T-helper 1 cell treated with Interleukin-12 subunit alpha and Interleukin-12 subunit beta and Interleukin-4 antibody, amounts not matched to agents 30 μg/mL and 1 μg/mL, for 36 hours (primary cell): ENCODE measurements around the gene AP2A2.
"Not testable (repeated sequence)": the region's sequence is repeated elsewhere in the genome, so short reads cannot be mapped to it uniquely, and the experiment has no call there.

Source experiments
- H3K27ac Mint-ChIP-seq: one replicate; pipeline ENCODE4 v1.8.0; 2021; ENCODE audit warnings: mild to moderate bottlenecking, mixed read lengths
- H3K27me3 Mint-ChIP-seq: one replicate; pipeline ENCODE4 v1.8.0; 2021; ENCODE audit warnings: low read depth, mixed read lengths
- H3K36me3 Mint-ChIP-seq: one replicate; pipeline ENCODE4 v1.8.0; 2021; ENCODE audit warnings: low read depth, mixed read lengths
- H3K4me1 Mint-ChIP-seq: one replicate; pipeline ENCODE4 v1.8.0; 2021; ENCODE audit warnings: low read depth, mixed read lengths
- H3K4me3 Mint-ChIP-seq: one replicate; pipeline ENCODE4 v1.8.0; 2021; ENCODE audit warnings: mild to moderate bottlenecking, moderate library complexity, mixed read lengths
- H3K9me3 Mint-ChIP-seq: one replicate; pipeline ENCODE4 v1.8.0; 2021; ENCODE audit warnings: mixed read lengths

The AP2A2 gene

DNA sequence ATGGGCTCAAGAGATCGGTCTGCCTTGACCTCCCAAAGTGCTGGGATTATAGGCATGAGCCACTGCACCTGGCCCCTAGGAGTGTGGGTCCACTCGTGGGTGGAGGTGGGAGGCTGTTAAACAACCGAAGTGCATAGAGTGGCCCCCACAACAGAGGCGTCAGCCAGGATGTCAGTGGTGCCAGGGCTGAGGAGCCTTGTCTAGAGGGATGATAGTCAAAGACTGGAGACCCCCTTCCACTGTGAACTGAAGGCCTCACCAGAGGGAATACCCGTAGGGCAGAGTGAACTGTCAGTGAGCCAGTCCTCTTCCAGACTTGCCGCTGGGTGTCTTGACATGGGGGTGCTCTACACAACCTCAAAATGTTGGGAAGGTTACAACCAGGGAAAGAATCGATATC, 38.2 kb downstream of the AP2A2 start:
- H3K4me3 Mint-ChIP-seq = no peak overlapping the region
- H3K4me1 Mint-ChIP-seq = peaks cover 2% of the 10 kb centered on the region
- H3K36me3 Mint-ChIP-seq = peaks cover 23% of the 10 kb centered on the region
- no peak overlapping the region for H3K27ac Mint-ChIP-seq
- no peaks in the 10 kb centered on the region for H3K9me3 Mint-ChIP-seq
- H3K27me3 Mint-ChIP-seq = no peaks in the 10 kb centered on the region

DNA sequence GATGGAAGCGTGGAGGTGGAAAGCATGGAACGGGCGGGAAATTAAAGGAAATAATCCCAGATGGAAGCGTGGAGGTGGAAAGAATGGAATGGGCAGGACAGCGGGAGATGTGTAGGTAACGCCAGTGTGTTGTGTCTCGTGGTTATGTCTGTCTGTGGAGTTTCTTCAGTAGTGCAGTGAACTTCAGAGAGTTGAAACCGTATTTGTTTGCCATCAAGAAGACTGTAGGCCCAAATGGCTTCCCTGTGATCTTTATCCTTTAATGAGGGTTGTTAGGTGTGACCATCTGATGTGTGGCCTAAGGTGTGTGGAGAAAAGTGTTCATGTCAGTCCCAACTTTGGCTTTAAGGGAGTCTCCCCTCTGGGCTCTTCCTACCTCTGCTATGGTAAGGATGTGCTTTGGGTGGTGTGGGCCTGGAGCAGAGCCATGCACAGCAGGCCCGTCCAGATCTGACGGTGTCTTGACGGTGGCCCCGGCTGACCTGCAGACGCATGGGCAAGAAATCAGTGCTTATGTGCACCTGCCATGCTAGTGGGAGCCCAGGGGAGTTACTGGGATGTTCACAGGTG, 39.6 kb downstream of the AP2A2 start:
- Mint-ChIP-seq H3K27ac (no peak overlapping the region), H3K36me3 (peaks cover 25% of the 10 kb centered on the region), H3K4me1 (peaks cover 9% of the 10 kb centered on the region), H3K9me3 (no peaks in the 10 kb centered on the region), H3K4me3 (no peak overlapping the region), H3K27me3 (no peaks in the 10 kb centered on the region)

- H3K9me3 Mint-ChIP-seq = no peaks in the 10 kb centered on the region
- H3K4me1 Mint-ChIP-seq = peaks cover 19% of the 10 kb centered on the region
- no peak overlapping the region for H3K4me3 Mint-ChIP-seq
- no peak overlapping the region for H3K27ac Mint-ChIP-seq
- H3K36me3 Mint-ChIP-seq = peaks cover 19% of the 10 kb centered on the region
- H3K27me3 Mint-ChIP-seq = no peaks in the 10 kb centered on the region
Observed at GRCh38 chr11:967995-968751, 42.5 kb downstream of the AP2A2 start.

DNA sequence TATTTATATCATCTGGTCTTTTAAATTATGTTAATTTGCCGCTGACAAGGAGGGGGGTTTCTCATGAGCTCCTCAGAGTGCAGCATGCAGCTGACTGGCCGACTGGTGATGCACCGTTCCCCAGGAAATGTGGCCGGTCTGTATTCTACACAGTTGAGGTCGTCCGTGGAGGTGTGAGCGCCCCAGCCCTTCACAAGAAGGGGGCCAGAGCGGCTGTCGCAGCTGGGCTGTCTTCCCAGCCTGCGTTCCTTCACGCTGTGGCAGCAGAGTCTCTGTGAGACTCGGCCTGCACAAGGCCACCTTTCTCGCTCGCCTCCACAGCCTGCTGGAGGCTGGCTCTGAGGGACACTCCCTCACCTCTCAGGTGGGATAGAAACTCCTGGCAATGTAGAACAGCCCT, 43.2 kb downstream of the AP2A2 start:
- no peak overlapping the region for H3K4me3 Mint-ChIP-seq
- H3K27ac Mint-ChIP-seq = no peak overlapping the region
- H3K4me1 Mint-ChIP-seq = peaks cover 19% of the 10 kb centered on the region
- H3K36me3 Mint-ChIP-seq = peaks cover 16% of the 10 kb centered on the region
- H3K27me3 Mint-ChIP-seq = no peaks in the 10 kb centered on the region
- no peaks in the 10 kb centered on the region for H3K9me3 Mint-ChIP-seq

- Mint-ChIP-seq H3K36me3 (peaks cover 8% of the 10 kb centered on the region), H3K4me3 (no peak overlapping the region), H3K27me3 (no peaks in the 10 kb centered on the region), H3K4me1 (peaks cover 19% of the 10 kb centered on the region), H3K27ac (no peak overlapping the region), H3K9me3 (no peaks in the 10 kb centered on the region)
Observed at GRCh38 chr11:969651-970205, 44.1 kb downstream of the AP2A2 start.

- Mint-ChIP-seq H3K4me3 (no peak overlapping the region), H3K27me3 (no peaks in the 10 kb centered on the region), H3K4me1 (peaks cover 17% of the 10 kb centered on the region), H3K27ac (no peak overlapping the region), H3K9me3 (no peaks in the 10 kb centered on the region), H3K36me3 (peaks cover 4% of the 10 kb centered on the region)
Observed at GRCh38 chr11:970319-970871, 44.7 kb downstream of the AP2A2 start.

- Mint-ChIP-seq H3K9me3 (no peaks in the 10 kb centered on the region), H3K4me3 (no peak overlapping the region), H3K27ac (no peak overlapping the region), H3K36me3 (peaks cover 2% of the 10 kb centered on the region), H3K27me3 (no peaks in the 10 kb centered on the region), H3K4me1 (peaks cover 22% of the 10 kb centered on the region)
Observed at GRCh38 chr11:971092-971690, 45.5 kb downstream of the AP2A2 start.

DNA sequence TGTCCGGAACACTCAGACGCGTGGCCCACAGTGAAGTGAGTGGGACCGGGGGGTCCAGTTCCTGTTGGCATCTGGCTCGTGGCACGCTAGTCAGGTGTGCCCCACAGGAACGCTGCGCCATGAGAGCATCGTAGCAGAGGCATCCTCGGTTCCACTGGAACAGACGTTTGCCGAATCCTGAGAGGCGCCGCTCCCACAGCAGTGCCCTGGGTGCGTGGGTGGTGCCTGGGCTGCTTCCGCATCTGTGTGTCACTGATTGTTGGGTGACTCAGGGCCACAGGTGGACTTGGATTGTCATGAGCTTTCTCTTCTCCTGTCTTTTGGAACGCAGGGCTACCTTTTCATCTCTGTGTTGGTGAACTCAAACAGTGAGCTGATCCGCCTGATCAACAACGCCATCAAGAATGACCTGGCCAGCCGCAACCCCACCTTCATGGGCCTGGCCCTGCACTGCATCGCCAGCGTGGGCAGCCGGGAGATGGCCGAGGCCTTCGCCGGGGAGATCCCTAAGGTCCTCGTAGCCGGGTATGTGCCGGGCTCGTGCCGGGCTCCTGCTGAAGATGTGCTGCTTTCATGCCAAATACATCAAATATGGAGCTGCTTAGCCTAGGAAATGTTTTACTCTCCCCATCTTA, 46.2 kb downstream of the AP2A2 start:
- Mint-ChIP-seq H3K4me3 (no peak overlapping the region), H3K27ac (no peak overlapping the region), H3K4me1 (peaks cover 23% of the 10 kb centered on the region), H3K36me3 (peaks cover 2% of the 10 kb centered on the region), H3K9me3 (no peaks in the 10 kb centered on the region), H3K27me3 (no peaks in the 10 kb centered on the region)

- H3K4me3 Mint-ChIP-seq = no peak overlapping the region
- H3K27ac Mint-ChIP-seq = no peak overlapping the region
- no peaks in the 10 kb centered on the region for H3K9me3 Mint-ChIP-seq
- no peaks in the 10 kb centered on the region for H3K27me3 Mint-ChIP-seq
- peaks cover 23% of the 10 kb centered on the region for H3K4me1 Mint-ChIP-seq
- H3K36me3 Mint-ChIP-seq = peaks cover 2% of the 10 kb centered on the region
Observed at GRCh38 chr11:972523-973211, 47.0 kb downstream of the AP2A2 start.

- Mint-ChIP-seq H3K9me3 (no peaks in the 10 kb centered on the region), H3K27ac (no peak overlapping the region), H3K36me3 (peaks cover 2% of the 10 kb centered on the region), H3K4me3 (no peak overlapping the region), H3K27me3 (no peaks in the 10 kb centered on the region), H3K4me1 (peaks cover 23% of the 10 kb centered on the region)
Observed at GRCh38 chr11:973237-973636, 47.6 kb downstream of the AP2A2 start.

GRCh38 chr11:975376-975775, 49.7 kb downstream of the AP2A2 start:
- not testable (repeated sequence) for H3K27ac Mint-ChIP-seq, H3K27me3 Mint-ChIP-seq, H3K36me3 Mint-ChIP-seq, H3K9me3 Mint-ChIP-seq, H3K4me3 Mint-ChIP-seq
- H3K4me1 Mint-ChIP-seq = peaks cover 15% of the 10 kb centered on the region

- no peaks in the 10 kb centered on the region for H3K9me3 Mint-ChIP-seq
- H3K36me3 Mint-ChIP-seq = no peaks in the 10 kb centered on the region
- H3K27me3 Mint-ChIP-seq = no peaks in the 10 kb centered on the region
- H3K27ac Mint-ChIP-seq = no peak overlapping the region
- peaks cover 11% of the 10 kb centered on the region for H3K4me1 Mint-ChIP-seq
- H3K4me3 Mint-ChIP-seq = no peak overlapping the region
Observed at GRCh38 chr11:975827-976226, 50.2 kb downstream of the AP2A2 start.

DNA sequence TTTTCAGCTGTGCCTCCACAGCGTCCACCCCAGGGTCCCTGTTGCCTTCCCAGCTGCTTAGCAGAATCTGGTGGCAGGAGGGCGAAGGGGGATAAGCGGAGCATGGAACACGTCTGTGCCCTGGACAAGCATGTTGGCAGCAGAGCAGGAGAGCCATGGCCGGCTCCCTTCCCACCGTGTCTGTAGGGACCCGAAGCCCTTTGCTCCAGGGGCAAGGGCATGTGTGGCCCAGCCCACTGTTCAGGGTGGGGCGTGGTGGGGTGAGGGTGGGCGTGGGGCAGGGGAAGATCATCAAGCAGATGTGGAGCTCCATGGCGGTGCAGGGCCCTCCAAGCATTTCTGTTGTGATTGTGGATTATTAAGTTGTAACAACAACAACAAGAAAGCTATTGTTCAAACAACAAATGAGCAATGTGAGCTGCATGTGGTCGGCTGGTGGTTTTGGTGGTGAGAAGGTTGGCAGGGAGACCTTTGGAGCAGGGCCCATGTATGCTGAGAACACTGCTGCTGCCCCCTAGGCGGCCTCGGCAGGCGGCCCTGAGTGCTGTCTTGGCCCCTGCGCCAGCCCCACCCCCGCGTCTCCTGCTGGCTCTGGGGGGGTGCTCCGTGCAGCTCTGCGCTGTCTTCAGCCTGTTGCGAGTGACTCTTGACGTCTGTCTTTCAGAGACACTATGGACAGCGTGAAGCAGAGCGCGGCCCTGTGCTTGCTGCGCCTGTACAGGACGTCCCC, 50.9 kb downstream of the AP2A2 start:
- H3K27ac Mint-ChIP-seq = no peak overlapping the region

More for the DNA sequence above, 50.9 kb downstream of the AP2A2 start:
- H3K4me1 Mint-ChIP-seq = peaks cover 7% of the 10 kb centered on the region
- H3K36me3 Mint-ChIP-seq = no peaks in the 10 kb centered on the region
- H3K9me3 Mint-ChIP-seq = no peaks in the 10 kb centered on the region
- no peak overlapping the region for H3K4me3 Mint-ChIP-seq
- no peaks in the 10 kb centered on the region for H3K27me3 Mint-ChIP-seq
